T-cell (primary cell): ENCODE data around the gene KLK5. TPM values are rescaled to one million over a fixed set of nuclear protein-coding genes. Genes with fewer than 3 reads are reported as not detected.

Source experiments
- ATAC-seq, 4 experiments: fragments of 200-7000 bp in 3 of 4; fragments of 150-1000 bp in 1 of 4; cut with Tn5 transposase; replicated peaks in 1 of 4; 1 replicate in 3 of 4; 2 replicates in 1 of 4; pipeline ENCODE4 v1.10.0; 2021; ENCODE audit warnings: moderate library complexity in 3 of 4, mild to moderate bottlenecking in 2 of 4, moderate number of reproducible peaks in 1 of 4
- CTCF ChIA-PET, 2 donors: fragments of 300-600 bp; sonication (Branson Sonifier 250); formaldehyde crosslinking; loops; one replicate each; lab custom pipeline; 2022; ENCODE audit warnings: antibody characterized with exemption in 2 of 2; lab: Charles Lee
- POLR2A ChIA-PET, 2 donors: fragments of 300-600 bp; sonication (Branson Sonifier 250); formaldehyde crosslinking; loops; one replicate each; lab custom pipeline; 2022; ENCODE audit warnings: antibody characterized with exemption in 2 of 2; lab: Charles Lee
- DNase-seq, 35 experiments: peaks; one replicate each; pipeline versions ENCODE4 v3.0.0 to v3.0.0-alpha.2; 2013 to 2023
- H3K27ac ChIP-seq: one replicate; pipeline ENCODE4 v1.5.1; 2013; ENCODE audit warnings: low read length
- H3K27me3 ChIP-seq, 2 experiments: replicated peaks in 1 of 2; 1 replicate in 1 of 2; 2 replicates in 1 of 2; pipeline versions ENCODE4 v1.6.1 to v1.7.0; 2013; ENCODE audit warnings: low read length in 1 of 2, mixed read lengths in 1 of 2; ENCODE audit not compliant: control insufficient read depth in 2 of 2, insufficient read depth in 2 of 2; ENCODE audit errors: extremely low read depth in 1 of 2
- H3K36me3 ChIP-seq, 2 donors: 1 replicate in 1 of 2; 2 replicates in 1 of 2; pipeline versions ENCODE4 v1.6.1 to v1.7.0; 2013; ENCODE audit warnings: low read length in 1 of 2; ENCODE audit not compliant: control insufficient read depth in 2 of 2, insufficient read depth in 1 of 2; ENCODE audit errors: extremely low read depth in 1 of 2
- H3K4me1 ChIP-seq, 2 experiments: 1 replicate in 1 of 2; 2 replicates in 1 of 2; pipeline versions ENCODE4 v1.6.1 to v1.7.0; 2013; ENCODE audit warnings: low read length in 2 of 2, mixed read lengths in 1 of 2; ENCODE audit not compliant: insufficient read depth in 2 of 2, control insufficient read depth in 1 of 2; ENCODE audit errors: extremely low read depth in 1 of 2
- H3K4me3 ChIP-seq, 2 donors: 1 replicate in 1 of 2; 2 replicates in 1 of 2; pipeline versions ENCODE4 v1.5.1 to v1.7.0; 2013; ENCODE audit warnings: mild to moderate bottlenecking in 2 of 2, low read length in 1 of 2, moderate library complexity in 1 of 2; ENCODE audit not compliant: control insufficient read depth in 1 of 2; ENCODE audit errors: extremely low read depth in 1 of 2
- H3K9me3 ChIP-seq: 2 replicates; pipeline ENCODE4 v1.7.0; 2013
- H3K27ac Mint-ChIP-seq, 2 donors: one replicate each; pipeline ENCODE4 v1.8.0; 2020 to 2021; ENCODE audit warnings: mild to moderate bottlenecking in 2 of 2, mixed read lengths in 2 of 2
- H3K27me3 Mint-ChIP-seq, 2 donors: one replicate each; pipeline ENCODE4 v1.8.0; 2021 to 2022; ENCODE audit warnings: mixed read lengths in 2 of 2
- H3K36me3 Mint-ChIP-seq: one replicate; pipeline ENCODE4 v1.8.0; 2021; ENCODE audit warnings: mixed read lengths
- H3K4me1 Mint-ChIP-seq, 3 donors: one replicate each; pipeline ENCODE4 v1.8.0; 2020 to 2022; ENCODE audit warnings: mixed read lengths in 3 of 3, mild to moderate bottlenecking in 1 of 3
- H3K4me3 Mint-ChIP-seq, 3 donors: one replicate each; pipeline ENCODE4 v1.8.0; 2020 to 2022; ENCODE audit warnings: mild to moderate bottlenecking in 3 of 3, mixed read lengths in 3 of 3, moderate library complexity in 3 of 3
- H3K9me3 Mint-ChIP-seq, 3 donors: one replicate each; pipeline ENCODE4 v1.8.0; 2020 to 2022; ENCODE audit warnings: mixed read lengths in 3 of 3
- WGBS: methylation state at CpG from one replicate; pipeline ENCODE4 v1.1.5; 2013; ENCODE audit warnings: missing lambda C conversion rate; ENCODE audit not compliant: insufficient coverage; 5-methylcytosine and 5-hydroxymethylcytosine counted together
- total RNA-seq, 35 experiments: library from RNA in 6 of 35; stranded (reverse) in 6 of 35; fragments of 120-200 nt in 1 of 35; gene quantifications; one replicate each; pipeline versions ENCODE4 v1.2.1 to v1.2.4 and lab custom pipeline; 2013 to 2026

The KLK5 gene
- total RNA-seq, 5 donors from 2014 or later (not counting 1 experiment from before 2014, with no cell fraction given) = not detected

- no peaks in the 10 kb centered on the region for H3K36me3 ChIP-seq
- no peak overlapping the region for H3K27ac ChIP-seq
- Mint-ChIP-seq H3K36me3 (no peaks in the 10 kb centered on the region), H3K4me3 (no peak overlapping the region), H3K27ac (no peak overlapping the region), H3K4me1 (no peaks in the 10 kb centered on the region), H3K9me3 (peaks cover 0 to 22% (median 9%) of the 10 kb centered on the region in 3 donors), H3K27me3 (peaks cover 39 to 51% of the 10 kb centered on the region in 2 donors)
- ChIA-PET POLR2A (interaction anchor here in 1 of 2 donors (0.6 kb wide), 1 partner anchor 120 kb away, joined by 3 read pairs; no protein-coding TSS in a partner anchor), CTCF (interaction anchor here in 1 of 2 donors (0.6 kb wide), 1 partner anchor 19 kb away, joined by 3 read pairs; no protein-coding TSS in a partner anchor)
- H3K27me3 ChIP-seq = peaks cover 0 to 49% of the 10 kb centered on the region in 2 experiments
- no peak for DNase-seq
- WGBS = no CpG with 5 or more reads among the region's 3 CpGs
- ATAC-seq = no peak
- no peak overlapping the region for H3K4me3 ChIP-seq
- no peaks in the 10 kb centered on the region for H3K9me3 ChIP-seq
- H3K4me1 ChIP-seq = no peaks in the 10 kb centered on the region
These were observed 11.4 kb upstream of the KLK5 start for GRCh38 chr19:50964266-50964665.

- 71% methylated on average over 5 of the region's 6 CpGs for WGBS
- ATAC-seq = no peak
- no peak overlapping the region for H3K4me3 Mint-ChIP-seq
- H3K27me3 Mint-ChIP-seq = peaks cover 45 to 58% of the 10 kb centered on the region in 2 donors
- Histone ChIP-seq H3K27me3 (peaks cover 0 to 46% of the 10 kb centered on the region in 2 experiments), H3K36me3 (no peaks in the 10 kb centered on the region), H3K4me1 (no peaks in the 10 kb centered on the region), H3K4me3 (no peak overlapping the region), H3K9me3 (no peaks in the 10 kb centered on the region), H3K27ac (no peak overlapping the region)
- no peaks in the 10 kb centered on the region for H3K4me1 Mint-ChIP-seq
- no peak overlapping the region for H3K27ac Mint-ChIP-seq
- DNase-seq = no peak
- ChIA-PET CTCF (interaction anchor here in 1 of 2 donors (0.6 kb wide), 1 partner anchor 18 kb away, joined by 3 read pairs; no protein-coding TSS in a partner anchor), POLR2A (no interaction called here)
- no peaks in the 10 kb centered on the region for H3K36me3 Mint-ChIP-seq
- peaks cover 0 to 22% (median 10%) of the 10 kb centered on the region in 3 donors for H3K9me3 Mint-ChIP-seq
These were observed 10.5 kb upstream of the KLK5 start for GRCh38 chr19:50963381-50963780.

GRCh38 chr19:50962245-50962644, 9.4 kb upstream of the KLK5 start:
- Histone ChIP-seq H3K4me3 (no peak overlapping the region), H3K27ac (no peak overlapping the region), H3K4me1 (no peaks in the 10 kb centered on the region), H3K36me3 (no peaks in the 10 kb centered on the region), H3K9me3 (no peaks in the 10 kb centered on the region), H3K27me3 (peaks cover 0 to 51% of the 10 kb centered on the region in 2 experiments)
- ATAC-seq = no peak
- H3K4me1 Mint-ChIP-seq = no peaks in the 10 kb centered on the region
- no peak for DNase-seq
- peaks cover 0 to 22% (median 10%) of the 10 kb centered on the region in 3 donors for H3K9me3 Mint-ChIP-seq
- CTCF ChIA-PET = no interaction called here
- H3K4me3 Mint-ChIP-seq = no peak overlapping the region
- no peak overlapping the region for H3K27ac Mint-ChIP-seq
- peaks cover 49 to 58% of the 10 kb centered on the region in 2 donors for H3K27me3 Mint-ChIP-seq
- WGBS = 90% methylated on average over 1 of the region's 1 CpG
- no peaks in the 10 kb centered on the region for H3K36me3 Mint-ChIP-seq
- POLR2A ChIA-PET = no interaction called here

- Mint-ChIP-seq H3K27me3 (peaks cover 42 to 49% of the 10 kb centered on the region in 2 donors), H3K9me3 (peaks cover 0 to 22% (median 10%) of the 10 kb centered on the region in 3 donors), H3K27ac (no peak overlapping the region), H3K4me1 (no peaks in the 10 kb centered on the region), H3K4me3 (no peak overlapping the region), H3K36me3 (no peaks in the 10 kb centered on the region)
- DNase-seq = no peak
- Histone ChIP-seq H3K27me3 (peaks cover 0 to 36% of the 10 kb centered on the region in 2 experiments), H3K9me3 (no peaks in the 10 kb centered on the region), H3K4me1 (no peaks in the 10 kb centered on the region), H3K36me3 (no peaks in the 10 kb centered on the region), H3K27ac (no peak overlapping the region), H3K4me3 (no peak overlapping the region)
- ChIA-PET CTCF (no interaction called here), POLR2A (no interaction called here)
- no peak for ATAC-seq
- 72% methylated on average over 6 of the region's 9 CpGs for WGBS
These were observed 7.1 kb upstream of the KLK5 start for GRCh38 chr19:50959731-50960500.

GRCh38 chr19:50957587-50957986, 4.7 kb upstream of the KLK5 start:
- no peak for ATAC-seq
- 70% methylated on average over 8 of the region's 8 CpGs for WGBS

GRCh38 chr19:50949861-50950260, 3.0 kb downstream of the KLK5 start:
- H3K27me3 Mint-ChIP-seq = peaks cover 32 to 36% of the 10 kb centered on the region in 2 donors
- H3K27ac ChIP-seq = no peak overlapping the region
- ATAC-seq (no peak), DNase-seq (no peak)
- ChIA-PET CTCF (no interaction called here), POLR2A (no interaction called here)
- H3K27me3 ChIP-seq = peaks cover 2 to 23% of the 10 kb centered on the region in 2 experiments
- H3K9me3 Mint-ChIP-seq = peaks cover 0 to 5% (median 0%) of the 10 kb centered on the region in 3 donors
- H3K9me3 ChIP-seq = no peaks in the 10 kb centered on the region
- H3K36me3 ChIP-seq = no peaks in the 10 kb centered on the region
- peaks cover 0 to 5% (median 0%) of the 10 kb centered on the region in 3 donors for H3K4me1 Mint-ChIP-seq
- no peaks in the 10 kb centered on the region for H3K4me1 ChIP-seq
- H3K36me3 Mint-ChIP-seq = no peaks in the 10 kb centered on the region
- no peak overlapping the region for H3K27ac Mint-ChIP-seq
- no peak overlapping the region for H3K4me3 Mint-ChIP-seq
- WGBS = 57% methylated on average over 14 of the region's 19 CpGs
- no peak overlapping the region for H3K4me3 ChIP-seq

More at GRCh38 chr19:50957587-50957986, 4.7 kb upstream of the KLK5 start:
- Histone ChIP-seq H3K27ac (no peak overlapping the region), H3K9me3 (no peaks in the 10 kb centered on the region), H3K4me1 (no peaks in the 10 kb centered on the region), H3K4me3 (no peak overlapping the region), H3K27me3 (peaks cover 0 to 32% of the 10 kb centered on the region in 2 experiments), H3K36me3 (no peaks in the 10 kb centered on the region)
- H3K27ac Mint-ChIP-seq = no peak overlapping the region
- ChIA-PET CTCF (no interaction called here), POLR2A (no interaction called here)
- H3K36me3 Mint-ChIP-seq = no peaks in the 10 kb centered on the region
- peaks cover 0 to 5% (median 0%) of the 10 kb centered on the region in 3 donors for H3K4me1 Mint-ChIP-seq
- no peak overlapping the region for H3K4me3 Mint-ChIP-seq
- peaks cover 35 to 42% of the 10 kb centered on the region in 2 donors for H3K27me3 Mint-ChIP-seq
- H3K9me3 Mint-ChIP-seq = peaks cover 0 to 11% (median 6%) of the 10 kb centered on the region in 3 donors
- DNase-seq = no peak
